Anterior cingulate cortex (tissue), 58 donors: ENCODE measurements around the gene MCM7.
A peak's percentile ranks its signal among the peaks of the same experiment; 100 is the strongest.

Source experiments
- DNase-seq, 58 donors: peaks; one replicate each; lab custom pipeline; 2025; lab: John Stamatoyannopoulos, UW

The MCM7 gene

DNA sequence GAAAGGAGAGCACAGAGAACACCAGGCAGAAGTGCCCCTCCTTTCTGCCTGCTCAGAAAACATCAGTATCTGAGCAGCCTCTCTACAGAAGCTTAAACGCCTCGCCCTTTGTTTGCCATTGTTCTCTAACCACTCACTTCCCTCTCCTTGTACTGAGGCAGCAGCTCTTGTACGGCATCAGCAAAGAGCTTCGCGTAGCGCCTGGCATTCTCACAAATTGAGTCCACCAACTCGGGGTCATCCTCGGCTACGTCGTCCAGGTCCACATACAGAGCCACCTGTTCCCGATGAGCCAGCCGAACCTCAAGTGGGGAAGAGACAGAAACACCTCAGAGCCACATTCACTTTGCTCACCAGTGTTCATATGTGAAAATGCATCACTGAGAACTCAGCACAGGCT is 1.7 kb downstream of the MCM7 start:
- DNase-seq: no peak

DNA sequence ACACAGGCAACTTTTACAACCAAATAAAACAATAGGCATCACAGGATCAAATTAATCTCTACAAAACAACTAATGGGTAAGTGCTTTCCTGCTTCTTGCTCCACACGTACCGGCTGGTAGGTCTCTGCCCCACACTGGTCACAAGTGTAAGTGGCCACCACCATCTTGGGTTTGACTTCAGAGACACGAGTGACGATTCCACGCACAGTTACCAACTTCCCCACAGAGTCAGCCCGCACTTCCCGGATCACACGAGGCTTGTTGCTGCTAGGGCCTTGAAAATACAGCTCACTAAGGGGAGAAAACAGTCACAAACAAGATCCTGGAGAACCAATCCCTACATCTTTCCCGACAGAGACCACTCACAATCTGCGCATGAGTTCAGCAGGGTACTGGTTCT is 2.3 kb downstream of the MCM7 start:
- DNase-seq: no peak

DNA sequence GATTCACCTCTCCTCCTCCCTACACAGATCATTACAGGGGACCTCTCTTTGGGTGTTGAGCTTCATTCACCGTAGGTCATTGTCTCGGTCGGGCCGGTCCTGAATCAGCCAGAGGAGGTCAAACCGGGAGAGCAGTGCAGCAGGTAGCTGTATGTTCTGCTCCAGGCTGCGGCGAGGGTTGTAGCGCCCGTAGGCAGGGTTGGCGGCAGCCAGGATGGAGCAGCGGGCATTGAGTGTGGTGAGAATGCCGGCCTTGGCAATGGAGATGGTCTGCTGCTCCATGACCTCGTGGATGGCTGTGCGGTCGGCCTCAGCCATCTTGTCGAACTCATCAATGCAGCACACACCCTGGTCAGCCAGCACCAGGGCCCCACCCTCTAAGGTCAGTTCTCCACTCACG is 5.5 kb downstream of the MCM7 start:
- DNase-seq: no peak

DNA sequence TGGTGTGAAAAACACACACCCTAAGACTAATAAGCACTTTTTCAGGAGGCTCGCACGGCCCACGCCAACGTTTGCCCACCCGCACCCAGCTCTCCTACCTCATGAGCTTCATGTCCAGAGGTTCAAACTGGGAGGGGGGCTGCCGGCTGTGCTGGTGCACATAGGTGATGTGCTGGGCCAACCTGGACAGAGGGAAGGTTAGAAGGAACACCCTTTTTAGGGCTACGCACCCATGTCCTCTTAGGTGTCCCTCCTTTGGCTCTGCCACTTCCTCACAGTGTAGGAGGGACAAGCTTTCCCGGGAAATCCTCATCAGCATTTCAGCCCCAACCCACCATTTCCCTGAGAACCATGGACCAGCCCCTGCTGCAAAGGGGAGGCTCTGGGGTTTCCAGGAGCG is 5.9 kb downstream of the MCM7 start:
- no peak for DNase-seq

DNA sequence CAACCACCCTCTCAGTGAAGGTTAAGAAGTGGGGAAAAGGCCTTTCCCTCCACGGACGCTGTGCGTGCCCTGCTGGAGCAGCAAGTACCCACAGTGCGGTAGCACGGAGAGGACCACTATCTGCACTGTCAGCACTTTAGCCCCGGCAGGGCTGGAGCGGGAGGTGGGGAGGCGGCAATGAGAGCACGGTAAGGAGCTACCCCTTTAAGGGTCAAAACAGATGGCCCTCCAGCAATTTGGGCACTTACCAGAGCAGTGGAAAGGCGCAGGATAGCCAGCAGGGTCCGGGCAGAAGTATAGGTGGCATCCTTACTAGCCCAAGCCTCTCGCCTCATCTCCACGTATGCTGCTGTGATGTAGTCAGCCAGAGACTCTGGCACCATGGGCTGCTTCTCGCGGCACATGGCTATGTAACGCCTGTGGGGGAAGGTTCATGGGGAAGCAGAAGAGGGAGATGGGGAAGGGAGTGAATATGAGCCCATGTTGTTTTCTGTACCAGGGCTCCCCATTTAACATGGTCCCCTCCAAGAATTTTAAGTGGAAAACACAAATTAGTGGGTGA is 7.2 kb downstream of the MCM7 start:
- no peak for DNase-seq

DNA sequence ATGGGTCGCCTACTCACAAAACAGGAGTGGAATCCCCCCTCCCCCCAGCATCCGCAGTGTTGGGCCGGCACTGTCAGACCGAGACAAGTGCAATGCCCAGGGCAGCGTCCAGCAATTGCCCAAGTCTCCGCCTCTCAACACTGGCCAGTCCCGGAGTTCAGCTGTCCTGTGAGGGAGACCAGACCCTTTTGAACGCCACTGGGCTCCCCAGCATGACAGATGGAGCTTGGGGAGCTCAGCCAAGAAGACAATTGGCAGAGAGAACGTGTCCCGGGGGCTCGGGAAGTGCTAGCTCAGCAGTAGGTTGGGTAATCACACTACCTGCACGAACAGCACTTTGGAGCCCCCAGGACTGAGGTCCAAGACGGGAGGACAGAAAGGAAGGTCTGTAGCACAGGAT is 7.7 kb downstream of the MCM7 start:
- DNase-seq: peak in 1 of 58 donors; percentile 4

DNA sequence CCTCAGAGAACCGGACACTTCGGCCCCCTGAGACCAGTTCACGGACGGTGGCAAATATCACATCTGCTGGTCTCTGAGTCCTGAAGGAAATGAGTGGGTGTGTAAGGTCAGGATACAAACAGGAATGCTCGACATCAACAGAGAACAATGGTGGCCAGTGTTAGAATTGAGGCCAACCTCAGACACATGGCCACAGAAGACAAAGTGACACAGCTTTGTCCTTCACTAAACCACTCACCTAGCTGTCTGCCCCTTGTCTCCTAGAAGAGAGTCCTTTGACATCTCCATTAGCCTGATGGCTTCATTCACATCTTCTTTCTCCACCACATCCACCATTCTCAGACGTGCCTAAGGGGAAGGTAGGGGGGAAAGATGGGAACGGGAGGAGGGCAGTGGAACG is 8.1 kb downstream of the MCM7 start:
- no peak for DNase-seq

DNA sequence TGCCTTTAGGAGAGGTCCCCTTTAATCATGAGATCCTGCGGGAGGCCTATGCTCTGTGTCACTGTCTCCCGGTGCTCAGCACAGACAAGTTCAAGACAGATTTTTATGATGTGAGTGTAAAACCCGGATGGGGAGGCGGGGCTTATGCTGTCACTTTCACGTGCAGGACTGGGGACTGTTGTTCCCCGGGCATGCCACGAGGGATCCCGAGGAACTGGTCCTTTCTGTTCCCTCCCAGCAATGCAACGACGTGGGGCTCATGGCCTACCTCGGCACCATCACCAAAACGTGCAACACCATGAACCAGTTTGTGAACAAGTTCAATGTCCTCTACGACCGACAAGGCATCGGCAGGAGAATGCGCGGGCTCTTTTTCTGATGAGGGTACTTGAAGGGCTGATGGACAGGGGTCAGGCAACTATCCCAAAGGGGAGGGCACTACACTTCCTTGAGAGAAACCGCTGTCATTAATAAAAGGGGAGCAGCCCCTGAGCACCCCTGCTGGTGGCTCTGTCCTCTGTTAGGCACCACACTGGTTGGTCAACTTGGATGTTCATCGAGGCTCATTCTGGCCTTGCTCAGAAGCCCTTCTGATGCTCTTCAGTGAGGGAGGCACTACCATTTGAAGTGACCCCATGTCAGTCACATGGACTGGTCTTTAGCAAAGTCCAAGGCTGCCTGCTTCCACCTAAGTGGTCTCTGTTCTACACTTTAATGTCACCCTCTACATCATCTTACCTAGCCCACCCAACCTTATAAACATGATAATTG is 9.6 kb downstream of the MCM7 start:
- no peak for DNase-seq

DNA sequence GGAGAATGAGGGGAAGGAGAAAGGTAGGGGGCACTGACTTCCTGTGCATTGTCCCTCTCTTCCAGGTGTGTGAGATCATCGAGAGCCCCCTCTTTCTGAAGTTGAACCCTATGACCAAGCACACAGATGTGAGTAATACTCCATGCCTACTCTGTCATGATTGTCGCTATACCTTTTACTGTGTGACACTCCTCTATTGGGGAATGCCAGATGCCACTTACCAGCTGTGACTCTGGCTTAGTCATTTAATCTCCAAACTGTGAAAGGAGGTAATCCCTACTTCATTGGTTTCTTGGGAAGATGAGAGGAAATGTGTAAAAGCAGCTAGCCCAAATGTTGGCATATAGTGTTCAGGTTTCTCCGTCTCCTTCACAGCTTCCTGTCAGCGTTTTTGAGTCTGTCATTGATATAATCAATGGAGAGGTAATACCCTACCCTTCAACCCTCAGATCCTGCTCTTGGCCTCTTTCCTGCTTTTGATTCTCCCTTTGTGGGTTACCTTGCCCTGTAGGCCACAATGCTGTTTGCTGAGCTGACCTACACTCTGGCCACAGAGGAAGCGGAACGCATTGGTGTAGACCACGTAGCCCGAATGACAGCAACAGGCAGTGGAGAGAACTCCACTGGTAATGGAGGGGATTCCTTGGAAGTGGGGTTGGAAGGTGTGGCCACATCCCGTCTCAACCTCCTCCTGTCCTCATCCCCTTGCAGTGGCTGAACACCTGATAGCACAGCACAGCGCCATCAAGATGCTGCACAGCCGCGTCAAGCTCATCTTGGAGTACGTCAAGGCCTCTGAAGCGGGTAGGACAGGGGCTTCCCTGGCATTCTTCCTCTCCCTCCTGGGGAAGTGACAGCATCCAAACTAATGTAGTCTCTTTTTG is 10.4 kb downstream of the MCM7 start:
- no peak for DNase-seq

DNA sequence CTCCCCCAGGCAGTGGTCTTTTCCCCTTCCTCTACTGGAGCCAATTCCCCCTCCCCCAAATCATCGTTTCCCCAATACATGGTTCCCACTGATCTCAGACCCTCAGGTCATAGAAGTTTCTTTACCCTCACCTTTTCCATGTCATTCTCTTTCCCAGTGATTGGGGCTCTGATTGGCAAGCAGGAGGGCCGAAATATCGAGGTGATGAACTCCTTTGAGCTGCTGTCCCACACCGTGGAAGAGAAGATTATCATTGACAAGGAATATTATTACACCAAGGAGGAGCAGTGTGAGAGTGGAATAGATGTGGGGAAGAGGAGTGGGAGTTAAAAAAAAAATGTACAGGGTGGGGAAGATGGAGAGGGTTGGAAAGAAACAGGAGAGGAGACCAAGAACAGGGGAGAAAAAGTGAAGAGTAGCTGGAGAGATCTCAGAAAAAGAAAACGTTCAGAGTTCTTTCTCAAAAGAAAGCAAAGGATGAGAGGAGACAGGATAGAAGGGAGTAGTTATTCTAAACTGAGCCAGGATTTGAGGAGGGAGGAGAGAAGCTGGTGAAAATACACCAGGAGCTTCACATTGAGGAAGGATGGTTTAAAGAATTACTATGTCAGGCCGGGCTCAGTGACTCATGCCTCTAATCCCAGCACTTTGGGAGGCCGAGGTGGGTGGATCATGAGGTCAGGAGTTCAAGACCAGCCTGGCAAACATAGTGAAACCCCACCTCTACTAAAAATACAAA is 11.6 kb downstream of the MCM7 start:
- DNase-seq: no peak

DNA sequence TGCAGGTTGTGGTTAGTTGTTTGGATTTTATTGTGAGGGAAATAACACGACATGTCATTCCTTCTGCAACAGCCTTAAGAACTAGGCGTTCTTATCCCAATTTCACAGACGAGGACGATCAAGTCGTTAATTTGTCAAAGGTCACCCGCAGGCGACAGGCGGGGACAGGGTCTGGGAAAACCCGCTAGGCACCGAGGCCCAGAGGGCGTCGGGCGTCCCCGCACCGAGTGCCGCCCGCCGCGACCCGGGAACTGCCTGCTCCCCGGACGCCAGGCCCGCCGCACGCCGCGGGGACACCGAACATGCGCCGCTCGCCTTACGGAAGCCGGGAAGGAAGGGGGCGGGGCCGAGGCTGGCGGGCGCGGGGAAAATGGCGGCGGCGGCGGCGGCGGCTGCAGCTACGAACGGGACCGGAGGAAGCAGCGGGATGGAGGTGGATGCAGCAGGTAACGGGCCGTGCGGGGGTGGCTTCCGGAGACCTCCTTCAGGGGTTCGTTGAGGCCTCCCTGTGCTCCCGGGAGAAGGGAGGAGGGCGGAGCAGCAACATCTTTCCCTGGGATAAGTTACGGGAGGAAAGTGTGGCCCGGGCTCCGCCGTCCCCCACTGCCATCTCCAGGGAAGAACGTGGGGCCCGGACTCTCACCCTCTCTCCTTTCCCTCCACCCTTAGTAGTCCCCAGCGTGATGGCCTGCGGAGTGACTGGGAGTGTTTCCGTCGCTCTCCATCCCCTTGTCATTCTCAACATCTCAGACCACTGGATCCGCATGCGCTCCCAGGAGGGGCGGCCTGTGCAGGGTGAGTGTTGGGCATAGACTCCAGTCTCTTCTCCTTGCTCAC is 12.4 kb downstream of the MCM7 start, which contains the start of gene COPS6:
Gene COPS6, plus strand, starts transcription at position 349 of the 837 bp plus-strand sequence. Its CDS starts 22 bp downstream, at position 371.
- peak; percentile 7 to 84 (median 70) for DNase-seq

DNA sequence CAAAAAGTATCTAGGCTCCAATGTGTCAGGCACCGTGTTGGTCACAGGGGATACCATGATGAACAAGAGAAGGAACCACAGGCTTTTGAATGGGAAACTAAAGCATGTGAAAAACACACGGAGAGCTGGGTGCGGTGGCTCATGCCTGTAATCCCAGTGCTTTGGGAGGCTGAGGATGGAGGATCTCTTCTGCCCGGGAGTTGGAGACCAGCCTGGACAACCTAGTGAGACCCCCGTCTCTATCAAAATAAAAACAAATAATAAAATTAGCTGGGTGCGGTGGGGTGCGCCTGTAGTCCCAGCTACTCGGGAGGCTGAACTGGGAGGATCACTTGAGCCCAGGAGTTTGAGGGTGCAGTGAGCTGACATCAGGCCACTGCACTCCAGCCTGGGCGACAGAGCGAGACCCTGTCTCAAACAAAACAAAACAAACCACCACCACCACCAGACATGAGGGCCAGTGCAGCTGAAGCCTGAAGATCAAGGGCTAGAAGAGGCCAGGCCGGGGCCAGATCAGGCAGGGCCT is 13.0 kb downstream of the MCM7 start:
- DNase-seq: no peak

DNA sequence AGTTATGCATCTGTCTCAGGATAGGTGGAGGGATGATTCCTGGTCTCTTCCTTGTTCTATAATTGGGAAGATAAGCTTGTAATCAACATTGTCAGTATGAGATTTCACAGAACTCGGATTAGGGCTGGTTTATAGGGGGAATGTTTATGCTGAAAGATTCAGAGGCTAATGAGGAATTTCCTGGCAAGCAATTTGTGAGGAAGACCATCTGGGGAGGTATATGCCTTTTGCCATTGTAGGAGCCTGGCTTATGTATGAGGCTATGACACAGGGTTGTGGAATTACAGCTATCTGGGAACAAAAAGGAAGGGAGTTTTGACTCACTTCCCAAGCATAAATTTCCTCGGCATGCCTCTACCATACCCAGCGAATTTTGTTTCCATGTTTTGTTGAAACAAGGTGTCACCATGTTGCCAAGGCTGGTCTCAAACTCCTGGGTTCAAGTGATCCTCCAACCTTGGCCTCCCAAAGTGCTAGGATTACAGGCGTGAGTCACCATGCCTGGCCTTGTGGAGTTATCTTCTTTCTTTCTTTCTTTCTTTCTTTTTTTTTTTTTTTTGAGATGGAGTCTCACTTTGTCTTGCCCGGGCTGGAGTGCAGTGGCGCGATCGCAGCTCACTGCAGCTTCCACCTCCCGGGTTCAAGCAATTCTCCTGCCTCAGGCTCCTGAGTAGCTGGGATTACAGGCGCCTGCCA is 14.0 kb downstream of the MCM7 start:
- no peak for DNase-seq

DNA sequence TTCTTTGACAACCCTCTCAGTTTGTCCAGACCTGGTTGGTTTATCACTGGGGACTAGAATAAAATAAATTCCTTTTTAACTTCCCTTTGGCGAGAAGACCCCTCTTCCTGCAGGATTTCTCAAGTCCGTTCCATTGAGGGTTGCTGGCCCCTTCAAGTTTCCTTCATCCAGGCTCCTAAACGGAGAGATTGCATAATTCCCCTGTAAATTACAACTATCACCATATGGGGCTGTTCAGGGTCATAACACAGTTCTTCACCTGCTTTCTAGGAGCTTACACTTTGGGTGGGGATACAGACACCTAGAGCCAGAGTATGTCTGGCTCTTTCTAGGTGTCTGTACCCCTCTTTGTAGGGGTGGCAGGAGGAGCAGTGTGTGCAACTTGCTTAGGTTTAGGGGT is 15.7 kb downstream of the MCM7 start:
- DNase-seq: no peak

DNA sequence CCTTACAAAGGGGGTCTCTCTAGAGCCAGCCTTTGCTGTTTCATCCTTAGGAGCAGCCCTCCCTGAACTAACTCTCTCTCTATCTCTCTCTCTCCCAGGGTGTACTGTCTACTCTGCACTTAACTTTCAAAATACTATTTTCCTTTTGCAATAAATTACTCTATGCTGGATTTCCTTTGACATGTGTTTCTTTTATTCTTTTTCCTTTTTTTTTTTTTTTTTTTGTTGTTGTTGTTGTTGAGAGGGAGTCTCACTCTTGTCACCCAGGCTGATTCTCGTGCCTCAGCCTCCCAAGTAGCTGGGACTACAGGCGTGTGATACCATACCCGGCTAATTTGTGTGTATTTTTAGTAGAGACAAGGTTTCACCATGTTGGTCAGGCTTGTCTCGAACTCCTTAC is 18.2 kb downstream of the MCM7 start:
- DNase-seq: no peak

DNA sequence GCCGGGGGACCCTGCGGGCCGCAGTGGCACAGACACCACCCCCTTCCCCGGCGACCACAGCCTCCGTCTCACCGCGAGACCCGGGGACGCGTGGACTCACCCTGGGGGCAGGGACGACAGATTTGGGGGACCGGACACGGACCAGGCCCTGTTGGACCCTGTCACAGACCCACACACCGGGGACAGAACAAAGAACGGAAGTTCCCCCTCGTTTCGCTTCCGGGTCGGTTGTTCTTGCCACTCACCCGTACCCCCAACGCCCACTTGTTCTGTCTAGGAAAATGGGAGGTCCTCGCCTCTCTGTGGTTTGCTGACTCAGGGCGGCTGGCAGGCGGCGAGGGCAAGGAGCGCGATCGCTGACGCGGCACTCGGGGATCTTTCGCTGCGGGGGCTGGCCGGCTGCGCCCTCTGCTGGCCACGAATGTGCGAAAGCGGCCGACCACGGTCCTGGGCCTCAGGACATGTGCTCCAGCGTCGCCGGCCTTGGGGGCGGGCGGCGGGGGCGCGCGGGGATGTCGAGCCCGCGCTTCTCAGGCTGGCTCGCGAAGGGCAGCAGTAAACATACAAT is 19.6 kb downstream of the MCM7 start, which contains the start of gene ZNF3:
Gene ZNF3, minus strand, starts transcription at position 189 of the 568 bp plus-strand sequence. CDS start 4,366 bp downstream, outside the sequence.
- peak; percentile 74 to 99 (median 98) for DNase-seq

DNA sequence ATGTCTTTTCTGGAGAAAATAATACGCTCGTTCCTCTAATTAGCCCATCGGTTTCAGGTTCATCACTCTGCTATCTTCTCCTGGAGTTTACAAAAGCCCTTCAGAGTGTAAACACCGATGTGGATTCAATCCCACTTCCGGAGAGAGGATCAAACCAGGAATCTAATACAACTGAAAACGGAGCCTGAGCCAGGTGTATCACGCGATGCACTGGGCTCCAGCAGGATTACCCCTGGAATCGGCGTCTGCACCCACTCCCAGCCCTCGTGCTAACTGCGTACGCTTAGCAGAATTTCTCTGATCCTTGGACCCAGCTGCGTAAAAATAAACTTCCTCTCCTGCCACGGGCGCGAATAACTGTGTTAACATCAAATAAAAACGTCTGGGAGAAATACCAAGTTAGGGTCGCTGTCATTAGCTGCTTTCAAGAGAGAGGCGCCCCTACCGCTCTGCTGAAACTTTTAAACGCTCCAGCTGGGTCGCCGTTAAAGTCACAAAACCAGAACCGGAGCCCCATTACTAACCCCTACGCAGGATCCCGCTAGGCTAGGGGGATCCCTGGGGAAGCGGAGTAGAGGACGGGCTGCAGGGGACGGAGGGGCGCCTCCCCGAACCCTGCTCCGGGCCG is 20.2 kb downstream of the MCM7 start:
- no peak for DNase-seq
